SK-N-SH treated with all-trans-retinoic acid at 6 μM for 48 hours (cell line): ENCODE results near the gene OR2Y1.

Source experiments
- BACH2 ChIP-seq: fragments of 250-450 bp; sonication (Bioruptor Pico); IDR thresholded peaks from 2 replicates; pipeline ENCODE4 v1.9.0; 2021; ENCODE audit warnings: mild to moderate bottlenecking, borderline replicate concordance
- CSDC2 ChIP-seq: fragments of 250-450 bp; sonication (Bioruptor Pico); IDR thresholded peaks from 2 replicates; pipeline ENCODE4 v1.5.0; 2020; ENCODE audit warnings: mild to moderate bottlenecking, moderate library complexity
- CSRNP3 ChIP-seq: fragments of 250-450 bp; sonication (Bioruptor Pico); IDR thresholded peaks from 2 replicates; pipeline ENCODE4 v1.5.1; 2021; ENCODE audit warnings: mild to moderate bottlenecking, moderate library complexity
- GLIS3 ChIP-seq: fragments of 250-450 bp; sonication (Bioruptor Pico); IDR thresholded peaks from 2 replicates; pipeline ENCODE4 v1.5.0; 2020; ENCODE audit warnings: mild to moderate bottlenecking, moderate library complexity
- ISL1 ChIP-seq: fragments of 250-450 bp; sonication (Bioruptor Pico); IDR thresholded peaks from 2 replicates; pipeline ENCODE4 v2.1.2; 2022; ENCODE audit warnings: mild to moderate bottlenecking, moderate library complexity
- OSR1 ChIP-seq: fragments of 250-450 bp; sonication (Bioruptor Pico); IDR thresholded peaks from 2 replicates; pipeline ENCODE4 v1.8.0; 2022; ENCODE audit warnings: moderate library complexity, mild to moderate bottlenecking, inconsistent platforms
- RARB ChIP-seq: fragments of 250-450 bp; sonication (Bioruptor Pico); IDR thresholded peaks from 2 replicates; pipeline ENCODE4 v1.8.0; 2021; ENCODE audit warnings: mild to moderate bottlenecking, moderate library complexity
- SNAI2 ChIP-seq: fragments of 250-450 bp; sonication (Bioruptor Pico); IDR thresholded peaks from 2 replicates; pipeline ENCODE4 v1.5.0; 2020; ENCODE audit warnings: mild to moderate bottlenecking, moderate library complexity
- TCF4 ChIP-seq: fragments of 250-450 bp; sonication (Bioruptor Pico); IDR thresholded peaks from 2 replicates; pipeline ENCODE4 v1.8.0; 2021; ENCODE audit warnings: mild to moderate bottlenecking, moderate library complexity, borderline replicate concordance
- TOX ChIP-seq: fragments of 250-450 bp; sonication (Bioruptor Pico); IDR thresholded peaks from 2 replicates; pipeline ENCODE4 v1.8.0; 2021; ENCODE audit warnings: mild to moderate bottlenecking, moderate library complexity, borderline replicate concordance
- ZFP3 ChIP-seq: fragments of 250-450 bp; sonication (Bioruptor Pico); IDR thresholded peaks from 2 replicates; pipeline ENCODE4 v1.5.0; 2020; ENCODE audit warnings: mild to moderate bottlenecking, moderate library complexity
- ZNF8 ChIP-seq: fragments of 450-650 bp; formaldehyde crosslinking; IDR thresholded peaks from 2 replicates; pipeline ENCODE4 v1.5.0; 2020; ENCODE audit warnings: mild to moderate bottlenecking, moderate library complexity
- TF ChIP-seq, protein P1 (sequence below): fragments of 250-450 bp; sonication (Bioruptor Pico); IDR thresholded peaks from 2 replicates; pipeline ENCODE4 v1.8.0; 2020; ENCODE audit warnings: mild to moderate bottlenecking, moderate library complexity, borderline replicate concordance
- TF ChIP-seq, protein P2 (sequence below): fragments of 250-450 bp; sonication (Bioruptor Pico); IDR thresholded peaks from 2 replicates; pipeline ENCODE4 v1.8.0; 2021; ENCODE audit warnings: low read depth, mild to moderate bottlenecking, moderate library complexity, borderline replicate concordance

DNA sequence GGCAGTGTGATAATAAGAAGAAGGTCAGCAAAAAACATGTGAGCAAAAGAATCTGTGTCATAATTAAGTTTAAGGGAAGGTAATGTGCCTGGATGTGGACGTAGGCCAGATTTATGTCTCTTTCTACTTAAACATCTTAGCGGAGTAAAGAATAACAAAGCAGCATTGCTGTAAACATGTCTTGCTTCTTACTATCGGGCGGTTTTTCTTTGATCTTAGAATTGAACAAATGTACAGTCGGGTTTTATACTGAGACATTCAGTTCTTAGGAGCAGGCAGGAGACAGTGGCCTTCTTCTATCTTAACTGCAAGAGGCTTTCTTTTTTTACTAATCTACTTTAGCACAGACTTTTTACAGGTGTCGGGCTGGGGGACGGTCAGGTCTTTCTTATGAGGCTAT lies 50.1 kb downstream of the OR2Y1 start:
- TF ChIP-seq, protein P1, sequence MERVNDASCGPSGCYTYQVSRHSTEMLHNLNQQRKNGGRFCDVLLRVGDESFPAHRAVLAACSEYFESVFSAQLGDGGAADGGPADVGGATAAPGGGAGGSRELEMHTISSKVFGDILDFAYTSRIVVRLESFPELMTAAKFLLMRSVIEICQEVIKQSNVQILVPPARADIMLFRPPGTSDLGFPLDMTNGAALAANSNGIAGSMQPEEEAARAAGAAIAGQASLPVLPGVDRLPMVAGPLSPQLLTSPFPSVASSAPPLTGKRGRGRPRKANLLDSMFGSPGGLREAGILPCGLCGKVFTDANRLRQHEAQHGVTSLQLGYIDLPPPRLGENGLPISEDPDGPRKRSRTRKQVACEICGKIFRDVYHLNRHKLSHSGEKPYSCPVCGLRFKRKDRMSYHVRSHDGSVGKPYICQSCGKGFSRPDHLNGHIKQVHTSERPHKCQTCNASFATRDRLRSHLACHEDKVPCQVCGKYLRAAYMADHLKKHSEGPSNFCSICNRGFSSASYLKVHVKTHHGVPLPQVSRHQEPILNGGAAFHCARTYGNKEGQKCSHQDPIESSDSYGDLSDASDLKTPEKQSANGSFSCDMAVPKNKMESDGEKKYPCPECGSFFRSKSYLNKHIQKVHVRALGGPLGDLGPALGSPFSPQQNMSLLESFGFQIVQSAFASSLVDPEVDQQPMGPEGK, result no peak
- no peak for TF ChIP-seq RARB
- no peak for TF ChIP-seq ZNF8
- no peak for TF ChIP-seq BACH2 (CRISPR knock-in tag)
- TF ChIP-seq, protein P2, sequence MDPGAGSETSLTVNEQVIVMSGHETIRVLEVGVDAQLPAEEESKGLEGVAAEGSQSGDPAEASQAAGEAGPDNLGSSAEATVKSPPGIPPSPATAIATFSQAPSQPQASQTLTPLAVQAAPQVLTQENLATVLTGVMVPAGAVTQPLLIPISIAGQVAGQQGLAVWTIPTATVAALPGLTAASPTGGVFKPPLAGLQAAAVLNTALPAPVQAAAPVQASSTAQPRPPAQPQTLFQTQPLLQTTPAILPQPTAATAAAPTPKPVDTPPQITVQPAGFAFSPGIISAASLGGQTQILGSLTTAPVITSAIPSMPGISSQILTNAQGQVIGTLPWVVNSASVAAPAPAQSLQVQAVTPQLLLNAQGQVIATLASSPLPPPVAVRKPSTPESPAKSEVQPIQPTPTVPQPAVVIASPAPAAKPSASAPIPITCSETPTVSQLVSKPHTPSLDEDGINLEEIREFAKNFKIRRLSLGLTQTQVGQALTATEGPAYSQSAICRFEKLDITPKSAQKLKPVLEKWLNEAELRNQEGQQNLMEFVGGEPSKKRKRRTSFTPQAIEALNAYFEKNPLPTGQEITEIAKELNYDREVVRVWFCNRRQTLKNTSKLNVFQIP (CRISPR knock-in tag), result no peak
- no peak for TF ChIP-seq TCF4
- no peak for TF ChIP-seq CSDC2 (CRISPR knock-in tag)
- no peak for TF ChIP-seq ISL1 (CRISPR knock-in tag)
- TF ChIP-seq ZFP3 (CRISPR knock-in tag), result no peak
- no peak for TF ChIP-seq GLIS3
- TF ChIP-seq OSR1 (CRISPR knock-in tag), result no peak
- TF ChIP-seq CSRNP3, result no peak
- TF ChIP-seq SNAI2, result no peak
- TF ChIP-seq TOX (CRISPR knock-in tag), result no peak
